Lower leg skin (tissue), 3 donors: ENCODE measurements around the gene CSTF1.

Source experiments
- CTCF ChIP-seq, 3 donors: fragments of 450-650 bp; IDR thresholded peaks; one replicate each; pipeline ENCODE4 v1.5.1; 2016; ENCODE audit warnings: antibody characterized with exemption in 3 of 3, mild to moderate bottlenecking in 3 of 3, moderate library complexity in 2 of 3
- POLR2A ChIP-seq, 2 donors: fragments of 450-650 bp; IDR thresholded peaks; one replicate each; pipeline ENCODE4 v1.6.1; 2016 to 2017; ENCODE audit warnings: antibody characterized with exemption in 2 of 2, mild to moderate bottlenecking in 1 of 2, moderate library complexity in 1 of 2

- TF ChIP-seq CTCF (IDR thresholded peaks at IDR 0.05) (no peak), POLR2A (IDR thresholded peaks at IDR 0.05) (no peak)
Measured at GRCh38 chr20:56382696-56383095, 9.7 kb upstream of the CSTF1 start.
